IMR-90 (cell line): ENCODE measurements around the gene EYS. TPM values are rescaled to one million over a fixed set of nuclear protein-coding genes. Genes with fewer than 3 reads are reported as not detected.

Source experiments
- ATAC-seq: fragments of 200-7000 bp; cut with Tn5 transposase; 2 replicates; pipeline ENCODE4 v1.9.1; 2020; ENCODE audit warnings: low read depth, mild to moderate bottlenecking, moderate library complexity
- BruUV-seq: library from RNA; stranded (reverse); fragments of 400-500 nt; replicated peaks from 2 replicates; lab custom pipeline; 2021; lab: Mats Ljungman, UMichigan
- CTCF ChIA-PET: fragments of 300-600 bp; formaldehyde crosslinking; extraction: SDS; loops from one replicate; lab custom pipeline; 2021; ENCODE audit warnings: antibody characterized with exemption; lab: Yijun Ruan, JAX
- POLR2A ChIA-PET: fragments of 300-600 bp; sonication (Branson Sonifier 250); formaldehyde crosslinking; loops from one replicate; lab custom pipeline; 2022; ENCODE audit warnings: antibody characterized with exemption; ENCODE audit not compliant: unreplicated experiment; lab: Charles Lee
- DNase-seq: peaks from one replicate; pipeline ENCODE4 v3.0.0; 2013
- H2AFZ ChIP-seq: replicated peaks from 2 replicates; pipeline ENCODE3; 2013; ENCODE audit warnings: low read length, mild to moderate bottlenecking; ENCODE audit not compliant: poor library complexity
- H2AK5ac ChIP-seq: 2 replicates; pipeline ENCODE4 v1.6.1; 2013; ENCODE audit warnings: low read depth, low read length, inconsistent platforms
- H2AK9ac ChIP-seq: replicated peaks from 2 replicates; pipeline ENCODE3; 2013; ENCODE audit warnings: mild to moderate bottlenecking, low read depth, low read length, moderate library complexity; ENCODE audit not compliant: poor library complexity
- H2BK120ac ChIP-seq: 2 replicates; pipeline ENCODE4 v1.6.1; 2013; ENCODE audit warnings: low read depth, low read length, inconsistent platforms
- H2BK15ac ChIP-seq: 3 replicates; pipeline ENCODE4 v1.6.1; 2013; ENCODE audit warnings: low read depth, low read length, inconsistent platforms
- H2BK20ac ChIP-seq: 2 replicates; pipeline ENCODE4 v1.6.1; 2013; ENCODE audit warnings: low read depth, mild to moderate bottlenecking, inconsistent platforms, low read length, moderate library complexity
- H2BK5ac ChIP-seq: 2 replicates; pipeline ENCODE4 v1.6.1; 2013; ENCODE audit warnings: mild to moderate bottlenecking, low read depth, low read length, inconsistent platforms; ENCODE audit not compliant: poor library complexity, severe bottlenecking
- H3K14ac ChIP-seq: replicated peaks from 2 replicates; pipeline ENCODE4 v1.6.1; 2013; ENCODE audit warnings: low read depth, low read length, inconsistent platforms
- H3K18ac ChIP-seq: 2 replicates; pipeline ENCODE4 v1.6.1; 2013; ENCODE audit warnings: low read depth, low read length, control low read depth
- H3K23ac ChIP-seq: 2 replicates; pipeline ENCODE4 v1.6.1; 2013; ENCODE audit warnings: low read depth, low read length, inconsistent platforms
- H3K27ac ChIP-seq: 2 replicates; pipeline ENCODE4 v1.5.1; 2013; ENCODE audit warnings: mild to moderate bottlenecking, control low read depth, low read length; ENCODE audit not compliant: insufficient read depth
- H3K27me3 ChIP-seq: 2 replicates; pipeline ENCODE4 v1.6.1; 2013; ENCODE audit warnings: low read length; ENCODE audit not compliant: control insufficient read depth, insufficient read depth
- H3K36me3 ChIP-seq: 2 replicates; pipeline ENCODE4 v1.6.1; 2013; ENCODE audit warnings: low read length, mixed read lengths; ENCODE audit not compliant: control insufficient read depth, insufficient read depth
- H3K4ac ChIP-seq: 2 replicates; pipeline ENCODE4 v1.6.1; 2013; ENCODE audit warnings: low read depth, low read length, inconsistent platforms
- H3K4me1 ChIP-seq: 2 replicates; pipeline ENCODE4 v1.6.1; 2013; ENCODE audit warnings: low read length, mixed read lengths; ENCODE audit not compliant: control insufficient read depth, insufficient read depth
- H3K4me2 ChIP-seq: 2 replicates; pipeline ENCODE4 v1.6.1; 2013; ENCODE audit warnings: low read depth, mild to moderate bottlenecking, control low read depth, low read length, moderate library complexity
- H3K4me3 ChIP-seq: 2 replicates; pipeline ENCODE4 v1.5.1; 2013; ENCODE audit warnings: low read depth, mild to moderate bottlenecking, control low read depth, low read length, moderate library complexity; ENCODE audit not compliant: insufficient read depth
- H3K56ac ChIP-seq: 2 replicates; pipeline ENCODE4 v1.6.1; 2013; ENCODE audit warnings: low read length, inconsistent platforms; ENCODE audit not compliant: insufficient read depth; ENCODE audit errors: extremely low read depth
- H3K79me1 ChIP-seq, 2 experiments: 2 replicates each; pipeline ENCODE4 v1.6.1; 2013; ENCODE audit warnings: low read length in 2 of 2, inconsistent platforms in 1 of 2, low read depth in 1 of 2
- H3K9ac ChIP-seq: 2 replicates; pipeline ENCODE4 v1.6.1; 2013; ENCODE audit warnings: low read depth, low read length, control low read depth
- H3K9me1 ChIP-seq: 2 replicates; pipeline ENCODE4 v1.6.1; 2013; ENCODE audit warnings: low read length, inconsistent platforms; ENCODE audit not compliant: insufficient read depth
- H3K9me3 ChIP-seq: 2 replicates; pipeline ENCODE4 v1.6.1; 2013; ENCODE audit warnings: low read length; ENCODE audit not compliant: control insufficient read depth, insufficient read depth
- H4K20me1 ChIP-seq: 2 replicates; pipeline ENCODE4 v1.6.1; 2013; ENCODE audit warnings: low read length, inconsistent platforms; ENCODE audit not compliant: insufficient read depth
- H4K5ac ChIP-seq: 2 replicates; pipeline ENCODE4 v1.6.1; 2013; ENCODE audit warnings: mild to moderate bottlenecking, low read depth, low read length, control low read depth
- H4K8ac ChIP-seq, 2 experiments: 2 replicates each; pipeline ENCODE4 v1.6.1; 2013; ENCODE audit warnings: low read depth in 2 of 2, low read length in 2 of 2, control low read depth in 1 of 2, inconsistent platforms in 1 of 2
- H4K91ac ChIP-seq: 2 replicates; pipeline ENCODE4 v1.6.1; 2013; ENCODE audit warnings: low read depth, low read length, inconsistent platforms; ENCODE audit not compliant: insufficient read depth
- BHLHE40 ChIP-seq: fragments of 150-350 bp; IDR thresholded peaks from 2 replicates; pipeline ENCODE4 v1.6.1; 2016; ENCODE audit warnings: mild to moderate bottlenecking, low read depth, low read length
- FOS ChIP-seq: fragments of 150-350 bp; IDR thresholded peaks from 2 replicates; pipeline ENCODE4 v1.6.1; 2016; ENCODE audit warnings: low read depth, low read length
- MAFK ChIP-seq: IDR thresholded peaks from 2 replicates; pipeline ENCODE4 v1.6.1; 2012; ENCODE audit warnings: low read depth, low read length, improper control_type of control experiment
- POLR2A ChIP-seq: IDR thresholded peaks from 2 replicates; pipeline ENCODE4 v1.6.1; 2012; ENCODE audit warnings: mild to moderate bottlenecking, low read depth, low read length
- RAD21 ChIP-seq: IDR thresholded peaks from 2 replicates; pipeline ENCODE4 v1.6.1; 2012; ENCODE audit warnings: low read length, improper control_type of control experiment
- SMC3 ChIP-seq: fragments of 150-350 bp; IDR thresholded peaks from 2 replicates; pipeline ENCODE4 v1.6.1; 2016; ENCODE audit warnings: low read depth, mild to moderate bottlenecking, antibody characterized with exemption, low read length, moderate library complexity
- WGBS, 2 experiments: methylation state at CpG; one replicate each; pipeline versions ENCODE4 v1.1.5 to v1.1.7; 2013; ENCODE audit warnings: missing lambda C conversion rate in 2 of 2; ENCODE audit not compliant: insufficient read length in 1 of 2; ENCODE audit errors: extremely low coverage in 2 of 2; 5-methylcytosine and 5-hydroxymethylcytosine counted together
- dilution Hi-C: fragments of 300-500 bp; cut with HindIII; formaldehyde crosslinking; loops from one replicate; pipeline ENCODE4 v1.14.3; 2018; ENCODE audit warnings: low sequenced_read_pairs; ENCODE audit not compliant: unreplicated experiment
- in situ Hi-C: fragments of 300-500 bp; cut with MboI; formaldehyde crosslinking; loops from 3 replicates; pipeline ENCODE4 v1.14.3; 2019; ENCODE audit warnings: low sequenced_read_pairs, inconsistent platforms, mixed read lengths
- intact Hi-C: fragments of 100-400 bp; cut with micrococcal nuclease; formaldehyde crosslinking; loops from 2 replicates; pipeline ENCODE4 v1.10.0; 2022
- polyA plus RNA-seq, 3 experiments: library from polyadenylated mRNA; depleted of rRNA; stranded (reverse); fragments of >200 nt; gene quantifications; 2 replicates each; pipeline ENCODE4 v1.2.3, GENCODE V29; 2012; ENCODE audit warnings: low replicate concordance in 1 of 3
- total RNA-seq: library from RNA; depleted of rRNA; stranded (reverse); fragments of >200 nt; gene quantifications from 2 replicates; pipeline ENCODE4 v1.2.3, GENCODE V29; 2012

EYS gene
- total and polyA plus RNA-seq, 2 of the 4 experiments (the other 2 are of a cell fraction): under 0.01 TPM; not detected in 1

DNA sequence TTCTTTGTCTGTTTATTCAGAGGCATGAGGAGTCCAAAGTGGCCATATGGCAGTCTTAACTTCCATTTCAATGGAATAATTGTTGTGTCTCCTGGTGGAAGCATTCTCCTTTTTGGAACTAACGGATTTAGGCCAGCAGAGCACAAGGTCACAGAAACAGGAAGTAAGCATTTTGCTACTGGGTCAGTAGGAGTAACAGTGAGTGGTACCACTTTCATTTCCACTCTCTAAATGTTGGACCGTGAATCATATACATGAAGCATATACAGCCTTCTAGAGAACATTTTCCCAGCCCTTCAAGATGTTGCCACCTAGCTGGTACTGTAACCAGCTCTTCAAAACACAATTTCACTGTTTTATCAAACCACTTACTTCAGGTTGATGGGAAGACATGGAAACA, 182.8 kb downstream of the EYS start:
- Histone ChIP-seq H3K27me3 (no peaks in the 10 kb centered on the region), H2BK5ac (no peak overlapping the region), H3K9me1 (no peaks in the 10 kb centered on the region), H3K56ac (no peak overlapping the region), H2BK15ac (no peak overlapping the region), H3K79me1 (no peaks in the 10 kb centered on the region), H3K4me3 (no peak overlapping the region), H2AK5ac (no peak overlapping the region), H2BK20ac (no peak overlapping the region), H3K4me1 (no peaks in the 10 kb centered on the region), H3K14ac (no peak overlapping the region), H4K20me1 (no peaks in the 10 kb centered on the region), H2AK9ac (no peak overlapping the region), H4K8ac (no peak overlapping the region), H3K27ac (no peak overlapping the region), H3K36me3 (no peaks in the 10 kb centered on the region), H3K4ac (no peak overlapping the region), H3K9ac (no peak overlapping the region), H3K9me3 (no peaks in the 10 kb centered on the region), H4K5ac (no peak overlapping the region), H2AFZ (no peak overlapping the region), H2BK120ac (no peak overlapping the region), H3K4me2 (no peak overlapping the region), H3K18ac (no peak overlapping the region), H4K91ac (no peak overlapping the region), H3K23ac (no peak overlapping the region)
- CTCF ChIA-PET: no interaction called here
- TF ChIP-seq FOS: no peak
- no peak for TF ChIP-seq RAD21
- no peak for TF ChIP-seq MAFK
- no peak for TF ChIP-seq BHLHE40
- TF ChIP-seq POLR2A: no peak
- no peak for TF ChIP-seq SMC3
- no peak for ATAC-seq
- no CpG with 5 or more reads among the region's 2 CpGs for WGBS, 2 experiments
- in situ Hi-C loops (no loop called here), intact Hi-C loops (no loop called here), dilution Hi-C loops (no loop called here)
- no peak for DNase-seq
- POLR2A ChIA-PET: no interaction called here
- BruUV-seq: no TSS peak
